HPDE6-E6E7 (cell line): ENCODE results near the gene URAD.
"Not testable (repeated sequence)": the region's sequence is repeated elsewhere in the genome, so short reads cannot be mapped to it uniquely, and the experiment has no call there.

Experiments
- DNase-seq: peaks from one replicate; pipeline ENCODE4 v3.0.0; 2011; ENCODE audit warnings: missing footprints; ENCODE audit errors: extremely low spot score

Gene URAD

GRCh38 chr13:27970382-27971235 lies 17.9 kb downstream of the URAD start:
- DNase-seq: no peak

- no peak for DNase-seq
Measured at GRCh38 chr13:27969866-27970229, 18.6 kb downstream of the URAD start.

GRCh38 chr13:27969082-27969865 lies 19.2 kb downstream of the URAD start, which contains the start of gene CDX2:
Gene CDX2, minus strand, starts transcription at chr13:27969315. Its CDS starts 309 bp downstream, at chr13:27969006.
- DNase-seq: no peak

DNA sequence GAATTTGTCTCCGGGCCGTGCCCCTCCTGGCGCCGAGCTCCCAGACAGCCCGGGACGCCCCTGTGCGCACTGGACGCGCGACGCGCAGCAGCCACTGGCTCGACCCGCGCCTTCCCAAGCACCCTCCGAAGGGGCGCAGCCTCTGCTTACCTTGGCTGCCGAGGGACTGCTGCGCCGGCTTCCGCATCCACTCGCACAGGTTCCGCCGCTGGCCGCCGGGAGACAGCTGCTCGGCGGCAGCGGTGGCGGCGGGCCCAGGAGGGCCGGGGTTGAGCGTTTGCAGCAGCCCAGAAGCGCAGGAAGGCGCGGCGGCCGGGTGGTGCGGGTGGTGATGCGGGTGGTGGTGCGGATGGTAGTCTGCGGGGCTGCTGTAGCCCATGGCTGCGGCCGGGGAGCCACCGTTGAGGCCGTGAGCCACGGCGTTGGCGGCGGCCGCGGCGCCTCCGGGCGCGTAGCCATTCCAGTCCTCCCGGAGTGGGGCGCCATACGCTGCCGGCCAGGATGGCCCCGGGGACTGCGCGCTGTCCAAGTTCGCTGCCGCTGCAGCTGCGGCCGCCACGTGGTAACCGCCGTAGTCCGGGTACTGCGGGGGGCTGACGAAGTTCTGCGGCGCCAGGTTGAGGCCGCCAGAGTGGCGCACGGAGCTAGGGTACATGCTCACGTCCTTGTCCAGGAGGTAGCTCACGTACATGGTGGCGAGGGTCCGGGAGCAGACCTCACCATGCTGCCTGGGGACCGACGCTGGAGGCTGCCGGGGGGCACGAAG lies 20.0 kb downstream of the URAD start:
- DNase-seq: no peak

DNA sequence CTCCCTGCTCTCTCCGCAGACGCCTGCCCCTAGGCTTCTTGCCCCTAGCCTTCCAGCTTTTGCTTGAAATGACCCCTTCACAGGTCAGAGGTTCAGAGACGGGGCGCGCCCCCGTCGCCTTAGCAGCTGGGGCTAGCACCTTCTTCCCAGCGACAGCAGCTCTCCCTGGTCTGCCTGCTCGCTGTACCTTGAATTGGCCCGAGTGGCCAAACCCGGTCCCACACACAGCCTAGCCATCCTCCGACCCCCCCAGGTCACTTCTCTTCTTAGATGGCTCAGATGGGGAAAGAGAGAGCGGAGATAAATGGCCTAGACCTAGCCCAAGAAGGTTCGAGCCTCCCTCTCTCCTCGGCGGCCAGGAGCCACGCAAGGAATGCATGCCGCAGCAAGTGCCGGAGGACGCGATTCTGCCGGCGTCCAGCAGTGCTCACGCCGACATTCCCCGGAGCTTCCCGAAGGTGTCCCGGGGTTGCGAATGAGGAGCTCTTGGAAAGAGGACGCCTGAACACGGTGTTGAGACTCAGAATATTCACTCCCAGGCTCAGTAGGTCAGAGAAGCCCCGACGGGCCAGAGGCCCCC lies 20.7 kb downstream of the URAD start:
- DNase-seq: no peak

DNA sequence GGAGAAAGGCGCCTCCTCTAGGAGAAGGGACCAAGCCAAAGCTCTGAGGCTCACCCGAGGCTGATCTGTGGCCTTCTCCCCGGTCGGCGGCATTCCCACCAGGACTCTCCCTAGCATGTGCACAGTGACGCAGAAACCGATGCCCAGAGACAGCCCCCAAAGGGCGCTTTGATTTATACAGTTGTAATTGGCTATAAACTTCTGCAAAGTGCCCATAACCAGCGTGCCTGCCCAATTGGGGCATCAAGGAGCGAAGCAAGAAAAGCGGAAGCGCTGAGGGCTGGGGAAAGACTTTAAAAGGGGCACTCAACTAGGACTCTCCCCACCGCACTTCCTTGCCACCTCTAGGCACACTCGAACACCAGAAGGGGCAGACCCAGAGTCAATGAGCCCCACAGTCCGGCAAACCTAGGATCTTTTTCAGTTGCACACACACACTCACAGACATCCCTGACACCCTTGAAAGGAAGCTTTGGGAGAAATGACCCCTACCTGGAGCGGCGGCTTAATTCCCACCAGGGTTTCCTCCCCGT lies 21.2 kb downstream of the URAD start:
- DNase-seq: no peak

DNA sequence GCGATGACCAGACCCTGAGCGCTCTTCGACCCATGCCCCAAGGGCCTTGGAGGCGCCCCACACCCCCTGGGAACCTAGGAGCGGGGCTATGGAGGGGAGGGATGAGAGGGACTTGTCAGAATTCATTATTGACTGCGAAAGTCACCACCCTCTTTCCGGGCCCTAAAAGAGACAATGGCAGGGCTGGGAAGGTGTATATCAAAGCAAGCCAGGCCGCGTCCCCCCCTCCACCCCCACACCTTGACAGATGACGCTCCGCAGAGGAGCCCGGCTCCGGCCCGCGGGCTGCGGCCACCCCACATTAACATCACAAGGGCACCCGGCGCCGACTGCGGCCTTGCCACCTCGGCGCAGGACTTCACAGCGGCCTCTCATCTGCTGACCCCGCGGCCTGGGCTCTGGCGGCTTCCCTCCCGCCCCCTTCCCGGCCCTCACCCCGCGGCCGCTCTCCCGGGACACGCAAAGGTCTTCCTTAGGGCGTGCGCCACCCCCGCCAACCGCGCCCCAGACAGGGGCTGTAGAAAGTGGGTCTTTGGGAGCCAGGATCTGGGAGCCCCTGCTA lies 21.8 kb downstream of the URAD start:
- no peak for DNase-seq

- no peak for DNase-seq
Measured at GRCh38 chr13:27965740-27966640, 22.5 kb downstream of the URAD start.

- no peak for DNase-seq
Measured at GRCh38 chr13:27965343-27965739, 23.2 kb downstream of the URAD start.

- no peak for DNase-seq
Measured at GRCh38 chr13:27964741-27965323, 23.7 kb downstream of the URAD start.

GRCh38 chr13:27964206-27964605 lies 24.3 kb downstream of the URAD start:
- DNase-seq: not testable (repeated sequence)

DNA sequence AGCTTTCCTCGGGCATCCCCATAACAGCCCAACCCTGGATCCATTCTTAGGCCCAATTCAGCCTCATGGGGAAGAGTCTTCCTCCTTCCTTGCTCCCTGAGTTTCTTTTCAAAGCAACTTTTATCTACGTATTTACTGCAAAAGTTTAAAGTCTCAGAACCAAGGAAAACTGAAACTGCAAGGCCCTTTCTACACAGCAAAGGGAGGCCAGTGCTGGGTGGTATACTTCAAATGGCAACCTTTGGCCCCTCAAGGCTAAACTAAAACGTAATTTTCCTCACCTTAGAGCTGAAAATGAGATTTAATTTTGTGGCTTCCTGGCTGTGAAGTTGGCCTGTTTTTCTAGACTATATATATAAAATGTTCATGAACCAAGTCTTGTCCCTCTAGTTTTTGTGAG lies 25.0 kb downstream of the URAD start:
- no peak for DNase-seq

DNA sequence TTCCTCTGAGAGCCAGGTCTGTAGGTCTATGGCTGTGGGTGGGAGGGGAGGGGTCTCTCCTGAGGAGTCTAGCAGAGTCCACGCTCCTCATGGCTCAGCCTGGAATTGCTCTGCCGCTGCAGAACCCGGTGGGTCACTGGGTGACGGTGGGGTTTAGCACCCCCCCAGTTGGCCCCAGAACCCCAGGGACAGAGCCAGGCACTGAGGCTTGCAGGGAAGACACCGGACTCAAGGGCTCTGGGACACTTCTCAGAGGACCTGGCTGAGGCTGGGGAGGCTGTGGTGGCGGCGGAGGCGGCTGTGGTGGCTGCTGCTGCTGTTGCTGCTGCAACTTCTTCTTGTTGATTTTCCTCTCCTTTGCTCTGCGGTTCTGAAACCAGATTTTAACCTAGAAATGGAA lies 25.5 kb downstream of the URAD start:
- DNase-seq: no peak

DNA sequence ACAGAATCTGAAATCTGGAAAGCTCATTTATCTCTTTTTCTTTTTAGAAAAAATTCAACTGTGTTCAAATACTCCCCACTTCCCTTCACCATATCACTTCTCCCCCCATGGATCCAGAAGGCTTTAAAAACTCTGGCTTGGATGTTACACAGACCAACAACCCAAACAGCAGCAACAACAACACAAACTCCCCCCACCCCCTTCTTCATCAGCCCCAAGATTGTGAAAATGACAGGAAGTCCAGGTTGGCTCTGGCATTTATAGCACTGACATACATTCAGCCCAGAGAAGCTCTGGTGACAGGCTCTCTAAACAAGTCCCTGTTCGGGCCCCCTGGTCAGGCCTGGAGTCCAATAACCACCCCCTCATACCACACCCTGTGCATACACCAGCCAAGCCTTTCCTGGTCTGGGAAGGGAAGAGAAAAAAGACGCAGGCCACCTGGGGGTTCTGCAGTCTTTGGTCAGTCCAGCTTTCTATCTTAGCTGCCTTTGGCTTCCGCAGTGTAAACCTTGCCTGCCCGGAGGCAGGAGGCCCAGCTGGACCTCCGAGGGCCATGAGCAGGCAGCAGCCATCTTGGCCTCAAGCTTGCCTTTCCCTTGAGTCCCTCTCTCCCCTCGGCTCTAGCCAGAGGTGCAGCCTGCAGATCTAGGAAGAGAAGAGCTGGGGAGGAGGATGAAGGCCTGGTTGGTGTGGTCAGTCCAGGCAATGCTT lies 26.2 kb downstream of the URAD start:
- DNase-seq: no peak

DNA sequence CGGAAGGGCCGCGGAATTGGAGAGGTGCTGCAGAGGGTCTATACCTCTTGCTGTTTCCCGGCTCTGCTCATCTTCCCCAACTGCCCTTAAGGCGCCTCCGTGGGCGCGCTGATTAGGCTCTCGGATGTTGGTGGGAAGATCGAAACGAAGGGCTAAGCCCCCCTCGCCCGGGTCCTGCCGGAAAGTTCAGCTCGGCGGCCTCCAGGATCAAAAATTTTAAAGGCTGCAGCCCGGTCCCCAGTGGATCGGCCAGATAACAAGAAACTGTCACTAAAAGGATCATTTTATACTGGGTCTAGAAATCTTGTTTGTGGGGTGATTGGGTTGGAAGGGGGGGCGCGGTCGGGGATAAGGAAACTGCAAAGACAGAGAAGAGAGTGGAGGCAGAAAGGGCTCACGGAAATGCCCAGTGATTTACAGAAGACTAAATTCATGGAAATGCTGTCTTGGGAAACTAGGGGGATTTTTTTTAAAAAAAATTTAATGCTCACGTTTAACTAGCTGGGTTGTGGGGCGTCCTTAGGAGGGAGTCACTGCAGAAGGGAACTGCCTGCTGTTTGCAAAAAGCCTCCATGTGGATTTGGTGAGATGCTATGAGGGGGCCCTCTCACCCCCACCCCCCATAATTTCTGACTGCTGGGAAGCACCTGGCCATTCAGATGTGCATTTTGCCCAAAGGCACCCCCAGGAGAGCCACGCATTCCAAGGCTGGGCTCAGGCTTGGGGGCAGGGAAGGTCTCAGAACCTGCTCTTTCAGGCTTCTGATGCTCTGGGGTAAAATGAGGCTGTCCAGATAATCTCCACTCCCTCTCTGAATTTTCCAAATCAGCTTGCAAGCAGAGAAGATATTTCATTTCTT lies 27.0 kb downstream of the URAD start:
- DNase-seq: no peak

GRCh38 chr13:27960362-27961226 lies 27.9 kb downstream of the URAD start:
- no peak for DNase-seq

DNA sequence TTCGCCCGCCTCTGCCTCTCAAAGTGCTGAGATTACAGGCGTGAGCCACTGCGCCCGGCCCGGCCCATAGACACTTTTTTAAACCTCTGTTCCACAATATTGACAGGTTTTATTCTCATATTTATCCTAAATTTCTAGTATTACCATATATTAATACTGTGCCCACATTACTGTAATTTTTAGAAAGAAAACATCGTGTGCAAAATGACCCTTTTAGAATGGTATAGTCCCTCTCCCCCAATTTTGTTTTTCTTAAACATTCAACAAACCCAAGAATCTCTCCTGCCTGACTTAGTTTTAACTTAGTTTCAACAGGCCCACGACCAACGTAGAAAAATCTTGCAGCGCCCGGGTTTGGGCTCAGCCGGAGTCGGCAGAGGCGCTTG lies 28.5 kb downstream of the URAD start:
- no peak for DNase-seq
